Glutamatergic neuron (in vitro differentiated cells): ENCODE data around the gene CLCN5. TPM values are rescaled to one million over a fixed set of nuclear protein-coding genes. Genes with fewer than 3 reads are reported as not detected.

Experiments used
- DNase-seq: peaks from one replicate; pipeline ENCODE4 v3.0.0; 2022
- H3K27ac Mint-ChIP-seq: one replicate; pipeline ENCODE4 v1.8.0; 2020; ENCODE audit warnings: mild to moderate bottlenecking, mixed read lengths, inconsistent platforms; ENCODE audit not compliant: unreplicated experiment
- H3K27me3 Mint-ChIP-seq: one replicate; pipeline ENCODE4 v1.8.0; 2020; ENCODE audit warnings: mild to moderate bottlenecking, moderate library complexity, mixed read lengths, inconsistent platforms; ENCODE audit not compliant: unreplicated experiment
- H3K36me3 Mint-ChIP-seq: one replicate; pipeline ENCODE4 v1.8.0; 2020; ENCODE audit warnings: mild to moderate bottlenecking, mixed read lengths, inconsistent platforms; ENCODE audit not compliant: unreplicated experiment
- H3K4me1 Mint-ChIP-seq: one replicate; pipeline ENCODE4 v1.8.0; 2020; ENCODE audit warnings: mild to moderate bottlenecking, low read depth, mixed read lengths, inconsistent platforms; ENCODE audit not compliant: unreplicated experiment
- H3K4me3 Mint-ChIP-seq: one replicate; pipeline ENCODE4 v1.8.0; 2020; ENCODE audit warnings: mild to moderate bottlenecking, mixed read lengths, inconsistent platforms; ENCODE audit not compliant: unreplicated experiment
- H3K9me3 Mint-ChIP-seq: one replicate; pipeline ENCODE4 v1.8.0; 2020; ENCODE audit warnings: mild to moderate bottlenecking, moderate library complexity, mixed read lengths, inconsistent platforms; ENCODE audit not compliant: unreplicated experiment
- CTCF ChIP-seq: fragments of 200-600 bp; sonication (generic); IDR thresholded peaks from one replicate; pipeline ENCODE4 v1.5.0; 2021; ENCODE audit not compliant: partially characterized antibody, unreplicated experiment
- microRNA-seq: library from miRNA; unstranded; fragments of <30 nt; microRNA quantifications from one replicate; pipeline ENCODE4, GENCODE V29; 2020; ENCODE audit not compliant: unreplicated experiment
- total RNA-seq: library from RNA; stranded (reverse); fragmentation: NEBNext Ultra II Directional; extraction: Animal tissue kit (Norgen Biotek cat#: 25700); gene quantifications from one replicate; pipeline ENCODE4 v1.2.1, GENCODE V29; 2021; ENCODE audit not compliant: unreplicated experiment

Gene CLCN5
- total RNA-seq, 1 donor from 2014 or later: 34.7 TPM

- Mint-ChIP-seq H3K36me3 (no peaks in the 10 kb centered on the region), H3K9me3 (no peaks in the 10 kb centered on the region), H3K27me3 (no peaks in the 10 kb centered on the region), H3K27ac (no peak overlapping the region), H3K4me1 (no peaks in the 10 kb centered on the region), H3K4me3 (no peak overlapping the region)
- DNase-seq: no peak
- no peak for TF ChIP-seq CTCF
These were observed 195.1 kb downstream of the CLCN5 start for GRCh38 chrX:50117476-50117875.

- Mint-ChIP-seq H3K27me3 (no peaks in the 10 kb centered on the region), H3K4me3 (no peak overlapping the region), H3K9me3 (no peaks in the 10 kb centered on the region), H3K27ac (no peak overlapping the region), H3K4me1 (no peaks in the 10 kb centered on the region), H3K36me3 (no peaks in the 10 kb centered on the region)
- no peak for DNase-seq
- TF ChIP-seq CTCF: no peak
These were observed 203.1 kb downstream of the CLCN5 start for GRCh38 chrX:50125480-50125879.

GRCh38 chrX:50147972-50148371 lies 225.6 kb downstream of the CLCN5 start:
- Mint-ChIP-seq H3K4me3 (no peak overlapping the region), H3K9me3 (no peaks in the 10 kb centered on the region), H3K27me3 (no peaks in the 10 kb centered on the region), H3K36me3 (no peaks in the 10 kb centered on the region), H3K27ac (no peak overlapping the region), H3K4me1 (no peaks in the 10 kb centered on the region)
- no peak for DNase-seq
- TF ChIP-seq CTCF: no peak

Small RNA genes lying within 50 kb of the gene (microRNA-seq; reads per million reads assigned to microRNA genes)
- 1,118 reads per million, percentile 89 among the genes with 10 or more reads in this experiment for gene MIR188
- gene MIR362: 643 reads per million, percentile 86 among the genes with 10 or more reads in this experiment
- gene MIR500A: 83.0 reads per million, percentile 72 among the genes with 10 or more reads in this experiment
- 3.7 reads per million, percentile 27 among the genes with 10 or more reads in this experiment for gene MIR500B
- 1,274 reads per million, percentile 90 among the genes with 10 or more reads in this experiment for gene MIR501
- gene MIR502: 161 reads per million, percentile 78 among the genes with 10 or more reads in this experiment
- 1,891 reads per million, percentile 92 among the genes with 10 or more reads in this experiment for gene MIR532
- gene MIR660: 282 reads per million, percentile 83 among the genes with 10 or more reads in this experiment

Other genes starting within 250 kb of the CLCN5 start
- gene PAGE1, start 226.6 kb upstream of the CLCN5 start, total RNA-seq: not detected
- not detected for gene PAGE4, start 93.3 kb upstream of the CLCN5 start, total RNA-seq
- gene USP27X, start 43.1 kb upstream of the CLCN5 start, total RNA-seq: 4.2 TPM